HepG2 (cell line): ENCODE measurements around the gene GLTPD2. TPM values are rescaled to one million over a fixed set of nuclear protein-coding genes. Genes with fewer than 3 reads are reported as not detected.

Source experiments
- ATAC-seq: fragments of 200-7000 bp; cut with Tn5 transposase; 3 replicates; pipeline ENCODE4 v1.9.1; 2020; ENCODE audit warnings: mild to moderate bottlenecking, moderate library complexity
- BruUV-seq: library from RNA; stranded (reverse); fragments of 400-500 nt; replicated peaks from 2 replicates; lab custom pipeline; 2021; lab: Mats Ljungman, UMichigan
- CTCF ChIA-PET: fragments of 300-600 bp; formaldehyde crosslinking; extraction: SDS; loops from one replicate; lab custom pipeline; 2021; ENCODE audit warnings: low total read pairs, inconsistent platforms, low intra/inter-chr PET ratio; lab: Yijun Ruan, JAX
- POLR2A ChIA-PET: fragments of 350-600 bp; sonication (Branson Sonifier 250); formaldehyde crosslinking; loops from one replicate; lab custom pipeline; 2020; ENCODE audit warnings: antibody characterized with exemption, inconsistent platforms; lab: Yijun Ruan, JAX
- DNase-seq: peaks from one replicate; pipeline ENCODE4 v3.0.0-alpha.2; 2015; ENCODE audit warnings: low spot score
- FAIRE-seq: peaks from 3 replicates; lab custom pipeline; 2011; peaks lifted over from hg19 to GRCh38; lab: Jason Lieb, UNC
- H2AFZ ChIP-seq: one replicate; pipeline ENCODE4 v1.6.1; 2011; ENCODE audit warnings: low read length, inconsistent platforms
- H3K27ac ChIP-seq: fragments of 300-600 bp; 3 replicates; pipeline ENCODE4 v1.8.0; 2011; ENCODE audit warnings: mixed run types, mild to moderate bottlenecking, mixed read lengths, low read length, inconsistent platforms; ENCODE audit not compliant: insufficient read depth; ENCODE audit errors: extremely low read length
- H3K27me3 ChIP-seq, 2 experiments: fragments of 200-600 bp in 1 of 2; 2 replicates in 1 of 2; 3 replicates in 1 of 2; pipeline versions ENCODE4 v1.6.0 to v1.8.0; 2011; ENCODE audit warnings: low read length in 2 of 2, mild to moderate bottlenecking in 2 of 2, moderate library complexity in 2 of 2, inconsistent platforms in 1 of 2; ENCODE audit not compliant: insufficient read depth in 2 of 2, control insufficient read depth in 1 of 2
- H3K36me3 ChIP-seq, 2 experiments: fragments of 200-600 bp in 1 of 2; replicated peaks in 1 of 2; 2 replicates in 1 of 2; 3 replicates in 1 of 2; pipeline versions ENCODE4 v1.5.1 to v1.8.0; 2011; ENCODE audit warnings: low read length in 2 of 2, inconsistent platforms in 1 of 2; ENCODE audit not compliant: insufficient read depth in 2 of 2, control insufficient read depth in 1 of 2
- H3K4me1 ChIP-seq: 2 replicates; pipeline ENCODE4 v1.5.1; 2012; ENCODE audit warnings: low read length, inconsistent platforms; ENCODE audit not compliant: insufficient read depth
- H3K4me2 ChIP-seq: 2 replicates; pipeline ENCODE4 v1.6.0; 2011; ENCODE audit warnings: low read depth, low read length, inconsistent platforms
- H3K4me3 ChIP-seq, 3 experiments: fragments of 200-600 bp in 1 of 3; sonication (generic), shearing (Covaris generic) in 1 of 3; replicated peaks in 1 of 3; 2 replicates each; pipeline ENCODE4 v1.5.1; 2011 to 2016; ENCODE audit warnings: low read length in 3 of 3, inconsistent platforms in 2 of 3, low read depth in 2 of 3, mild to moderate bottlenecking in 2 of 3, control low read depth in 1 of 3, mixed read lengths in 1 of 3; ENCODE audit not compliant: insufficient read depth in 1 of 3
- H3K79me2 ChIP-seq: one replicate; pipeline ENCODE4 v1.6.1; 2011; ENCODE audit warnings: low read length, inconsistent platforms; ENCODE audit not compliant: insufficient read depth
- H3K9ac ChIP-seq: 2 replicates; pipeline ENCODE4 v1.6.0; 2011; ENCODE audit warnings: mild to moderate bottlenecking, low read depth, low read length, inconsistent platforms; ENCODE audit not compliant: insufficient read depth
- H3K9me3 ChIP-seq: 2 replicates; pipeline ENCODE4 v1.5.1; 2012; ENCODE audit warnings: mild to moderate bottlenecking, low read length
- H4K20me1 ChIP-seq: 2 replicates; pipeline ENCODE4 v1.6.0; 2011; ENCODE audit warnings: inconsistent platforms, mild to moderate bottlenecking, low read length, moderate library complexity; ENCODE audit not compliant: insufficient read depth
- ATF2 ChIP-seq: sonication (generic); formaldehyde crosslinking; IDR thresholded peaks from 2 replicates; pipeline ENCODE4 v1.4.0; 2020; ENCODE audit warnings: missing genetic modification reagents
- DMAP1 ChIP-seq: IDR thresholded peaks from 2 replicates; pipeline ENCODE4 v1.6.1; 2016
- DRAP1 ChIP-seq: IDR thresholded peaks from 2 replicates; pipeline ENCODE4 v1.6.1; 2016; ENCODE audit warnings: missing genetic modification reagents, missing compliant biosample characterization
- HDAC6 ChIP-seq: fragments of 200-600 bp; sonication (generic); IDR thresholded peaks from 2 replicates; pipeline ENCODE4 v1.7.0; 2017; ENCODE audit warnings: mild to moderate bottlenecking, antibody characterized with exemption, low read length, low read depth
- HMGA1 ChIP-seq: sonication (generic); formaldehyde crosslinking; conservative IDR thresholded peaks from 2 replicates; pipeline ENCODE4 v1.4.0; 2020; ENCODE audit warnings: missing genetic modification reagents
- JDP2 ChIP-seq: sonication (generic); formaldehyde crosslinking; IDR thresholded peaks from 2 replicates; pipeline ENCODE4 v1.8.1; 2022; ENCODE audit warnings: missing genetic modification reagents, borderline replicate concordance
- NR2C2 ChIP-seq: sonication (generic); formaldehyde crosslinking; IDR thresholded peaks from 2 replicates; pipeline ENCODE4 v1.4.0; 2020; ENCODE audit warnings: missing genetic modification reagents, mild to moderate bottlenecking, moderate library complexity, borderline replicate concordance
- TRIM24 ChIP-seq: sonication (generic); formaldehyde crosslinking; IDR thresholded peaks from 2 replicates; pipeline ENCODE4 v1.8.0; 2022; ENCODE audit warnings: mild to moderate bottlenecking, missing genetic modification reagents
- ZBTB2 ChIP-seq: sonication (generic); formaldehyde crosslinking; IDR thresholded peaks from 2 replicates; pipeline ENCODE4 v1.8.0; 2022; ENCODE audit warnings: low read depth, missing genetic modification reagents
- ZNF18 ChIP-seq: sonication (generic); formaldehyde crosslinking; IDR thresholded peaks from 2 replicates; pipeline ENCODE4 v1.8.0; 2022; ENCODE audit warnings: mild to moderate bottlenecking, missing genetic modification reagents; ENCODE audit not compliant: insufficient replicate concordance
- WGBS: methylation state at CpG from one replicate; pipeline ENCODE4 v1.1.6; 2017; ENCODE audit warnings: low lambda C conversion rate; 5-methylcytosine and 5-hydroxymethylcytosine counted together
- in situ Hi-C: cut with HindIII; loops from 2 replicates; pipeline ENCODE4 v1.10.0; 2017; ENCODE audit warnings: low pct_unique_long_range_greater_than_20kb; ENCODE audit not compliant: extremely low pct_ligation_motif_present
- intact Hi-C: fragments of 100-400 bp; cut with micrococcal nuclease; formaldehyde crosslinking; loops from one replicate; pipeline ENCODE4 v1.10.0; 2022; ENCODE audit not compliant: unreplicated experiment
- polyA plus RNA-seq, 8 experiments: library from polyadenylated mRNA; depleted of rRNA in 3 of 8; stranded (reverse) in 7 of 8; unstranded in 1 of 8; fragments of >200 nt; fragmentation: Illumina TruSeq in 4 of 8; extraction: Trizol in 4 of 8; gene quantifications; 2 replicates each; pipeline versions ENCODE4 v1.2.1 to v1.2.3, GENCODE V29; 2011 to 2016; ENCODE audit warnings: low read depth in 4 of 8, missing spikeins in 1 of 8, mixed read lengths in 1 of 8; ENCODE audit not compliant: insufficient read depth in 1 of 8
- total RNA-seq, 5 experiments: library from RNA; depleted of rRNA; stranded (reverse); fragments of >200 nt; fragmentation: Illumina TruSeq; extraction: Trizol; gene quantifications; 2 replicates each; pipeline ENCODE4 v1.2.3, GENCODE V29; 2016; ENCODE audit warnings: low read depth in 1 of 5
- TF ChIP-seq, protein P1 (sequence below): sonication (generic); formaldehyde crosslinking; conservative IDR thresholded peaks from 2 replicates; pipeline ENCODE4 v1.8.0; 2022; ENCODE audit warnings: missing genetic modification reagents
- TF ChIP-seq, protein P2 (sequence below): sonication (generic); formaldehyde crosslinking; IDR thresholded peaks from 2 replicates; pipeline ENCODE4 v1.4.0; 2020; ENCODE audit warnings: missing genetic modification reagents, mild to moderate bottlenecking, borderline replicate concordance

Gene GLTPD2
- total and polyA plus RNA-seq, 2 of the 13 experiments (the other 11 are each of a cell fraction or from before 2014, with no cell fraction given): 7.5 to 12.9 TPM

DNA sequence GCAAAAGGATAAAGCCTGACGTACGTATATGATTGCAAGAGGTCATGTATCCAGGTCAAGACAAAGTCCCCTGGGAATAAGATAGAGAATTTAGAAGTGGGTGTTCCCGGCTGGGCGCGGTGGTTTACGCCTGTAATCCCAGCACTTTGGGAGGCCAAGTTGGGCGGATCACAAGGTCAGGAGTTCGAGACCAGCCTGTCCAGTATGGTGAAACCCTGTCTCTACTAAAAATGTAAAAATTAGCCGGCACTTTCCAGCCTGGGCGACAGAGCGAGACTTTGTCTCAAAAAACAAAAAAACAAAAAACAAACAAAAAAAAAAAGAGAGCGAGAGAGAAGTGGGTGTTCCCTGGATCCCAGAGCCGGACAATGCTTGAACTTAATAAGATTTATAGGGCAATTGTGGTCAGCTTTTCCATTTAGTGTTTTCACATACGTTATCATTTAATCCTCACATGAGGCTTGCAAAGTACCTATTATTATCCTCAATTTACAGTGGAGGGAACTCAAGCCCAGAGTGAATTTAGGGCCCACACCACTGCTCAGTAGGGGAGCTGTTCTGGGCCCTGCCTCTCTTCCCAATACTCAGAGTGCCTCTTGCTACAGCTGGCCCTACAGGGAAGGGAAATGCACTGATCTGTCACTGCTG lies 481 bp upstream of the GLTPD2 start:
- Histone ChIP-seq H3K9me3 (no peaks in the 10 kb centered on the region), H3K4me3 (peak overlapping the region; percentile 89 to 94 (median 91); a peak in 5 of 6 replicates), H3K4me1 (peaks cover 28% of the 10 kb centered on the region), H3K9ac (peak overlapping the region; percentile 97), H4K20me1 (no peaks in the 10 kb centered on the region), H2AFZ (no peak overlapping the region), H3K27me3 (no peaks in the 10 kb centered on the region; a peak in 1 of 5 replicates), H3K27ac (peak overlapping the region; percentile 96), H3K4me2 (peak overlapping the region; percentile 96), H3K79me2 (peaks cover 15% of the 10 kb centered on the region), H3K36me3 (peaks cover 0 to 3% of the 10 kb centered on the region in 2 experiments; a peak in 3 of 5 replicates)
- DNase-seq: no peak
- CTCF ChIA-PET: interaction anchor here (1.3 to 4.1 kb wide), 4 partner anchors 10 to 101 kb away, joined by 4 to 51 read pairs (median 7); partner anchors contain the start of gene MED11
- FAIRE-seq: no peak
- POLR2A ChIA-PET: interaction anchor here (0.7 to 6.4 kb wide), 22 partner anchors 8 to 179 kb away, joined by 3 to 317 read pairs (median 8); partner anchors contain the start of genes ARRB2, MED11, MINK1 and PELP1
- WGBS: 3% methylated on average over 14 of the region's 14 CpGs
- BruUV-seq: TSS peak; percentile 78
- in situ Hi-C loops: loop anchor here (10.0 kb wide), 1 partner anchor 53 kb away; the partner anchor contains the start of genes CXCL16, MED11 and ZMYND15
- intact Hi-C loops: loop anchor here (1.0 to 2.0 kb wide), 3 partner anchors 29 to 78 kb away; partner anchors contain the start of genes ARRB2 and MED11
- ATAC-seq: peak; percentile 51
- TF ChIP-seq, protein P1, sequence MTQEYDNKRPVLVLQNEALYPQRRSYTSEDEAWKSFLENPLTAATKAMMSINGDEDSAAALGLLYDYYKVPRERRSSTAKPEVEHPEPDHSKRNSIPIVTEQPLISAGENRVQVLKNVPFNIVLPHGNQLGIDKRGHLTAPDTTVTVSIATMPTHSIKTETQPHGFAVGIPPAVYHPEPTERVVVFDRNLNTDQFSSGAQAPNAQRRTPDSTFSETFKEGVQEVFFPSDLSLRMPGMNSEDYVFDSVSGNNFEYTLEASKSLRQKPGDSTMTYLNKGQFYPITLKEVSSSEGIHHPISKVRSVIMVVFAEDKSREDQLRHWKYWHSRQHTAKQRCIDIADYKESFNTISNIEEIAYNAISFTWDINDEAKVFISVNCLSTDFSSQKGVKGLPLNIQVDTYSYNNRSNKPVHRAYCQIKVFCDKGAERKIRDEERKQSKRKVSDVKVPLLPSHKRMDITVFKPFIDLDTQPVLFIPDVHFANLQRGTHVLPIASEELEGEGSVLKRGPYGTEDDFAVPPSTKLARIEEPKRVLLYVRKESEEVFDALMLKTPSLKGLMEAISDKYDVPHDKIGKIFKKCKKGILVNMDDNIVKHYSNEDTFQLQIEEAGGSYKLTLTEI (CRISPR knock-in tag): no peak
- TF ChIP-seq ATF2: 0 out of 2 replicates have a peak, but pooled peaks have one; percentile 2
- TF ChIP-seq, protein P2, sequence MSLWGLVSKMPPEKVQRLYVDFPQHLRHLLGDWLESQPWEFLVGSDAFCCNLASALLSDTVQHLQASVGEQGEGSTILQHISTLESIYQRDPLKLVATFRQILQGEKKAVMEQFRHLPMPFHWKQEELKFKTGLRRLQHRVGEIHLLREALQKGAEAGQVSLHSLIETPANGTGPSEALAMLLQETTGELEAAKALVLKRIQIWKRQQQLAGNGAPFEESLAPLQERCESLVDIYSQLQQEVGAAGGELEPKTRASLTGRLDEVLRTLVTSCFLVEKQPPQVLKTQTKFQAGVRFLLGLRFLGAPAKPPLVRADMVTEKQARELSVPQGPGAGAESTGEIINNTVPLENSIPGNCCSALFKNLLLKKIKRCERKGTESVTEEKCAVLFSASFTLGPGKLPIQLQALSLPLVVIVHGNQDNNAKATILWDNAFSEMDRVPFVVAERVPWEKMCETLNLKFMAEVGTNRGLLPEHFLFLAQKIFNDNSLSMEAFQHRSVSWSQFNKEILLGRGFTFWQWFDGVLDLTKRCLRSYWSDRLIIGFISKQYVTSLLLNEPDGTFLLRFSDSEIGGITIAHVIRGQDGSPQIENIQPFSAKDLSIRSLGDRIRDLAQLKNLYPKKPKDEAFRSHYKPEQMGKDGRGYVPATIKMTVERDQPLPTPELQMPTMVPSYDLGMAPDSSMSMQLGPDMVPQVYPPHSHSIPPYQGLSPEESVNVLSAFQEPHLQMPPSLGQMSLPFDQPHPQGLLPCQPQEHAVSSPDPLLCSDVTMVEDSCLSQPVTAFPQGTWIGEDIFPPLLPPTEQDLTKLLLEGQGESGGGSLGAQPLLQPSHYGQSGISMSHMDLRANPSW (CRISPR knock-in tag): 0 out of 2 replicates have a peak, but pooled peaks have one; percentile 51
- TF ChIP-seq DRAP1: no peak
- 0 out of 2 replicates have a peak, but pooled peaks have one; percentile 31 for TF ChIP-seq NR2C2 (CRISPR knock-in tag)
- no peak for TF ChIP-seq DMAP1 (CRISPR knock-in tag)
- TF ChIP-seq ZBTB2 (CRISPR knock-in tag): no peak
- TF ChIP-seq TRIM24 (CRISPR knock-in tag): no peak
- TF ChIP-seq JDP2 (CRISPR knock-in tag): no peak
- no peak for TF ChIP-seq ZNF18
- no peak for TF ChIP-seq HDAC6
- no peak for TF ChIP-seq HMGA1 (CRISPR knock-in tag)
